Inflammatory macrophage treated with lipopolysaccharide for 1 hour (primary cell): ENCODE results near the gene MACC1.
"Not testable (repeated sequence)": the region's sequence is repeated elsewhere in the genome, so short reads cannot be mapped to it uniquely, and the experiment has no call there.

Experiments
- DNase-seq, 2 donors: peaks; one replicate each; pipeline ENCODE4 v3.0.0-alpha.2; 2020 to 2022

The MACC1 gene

DNA sequence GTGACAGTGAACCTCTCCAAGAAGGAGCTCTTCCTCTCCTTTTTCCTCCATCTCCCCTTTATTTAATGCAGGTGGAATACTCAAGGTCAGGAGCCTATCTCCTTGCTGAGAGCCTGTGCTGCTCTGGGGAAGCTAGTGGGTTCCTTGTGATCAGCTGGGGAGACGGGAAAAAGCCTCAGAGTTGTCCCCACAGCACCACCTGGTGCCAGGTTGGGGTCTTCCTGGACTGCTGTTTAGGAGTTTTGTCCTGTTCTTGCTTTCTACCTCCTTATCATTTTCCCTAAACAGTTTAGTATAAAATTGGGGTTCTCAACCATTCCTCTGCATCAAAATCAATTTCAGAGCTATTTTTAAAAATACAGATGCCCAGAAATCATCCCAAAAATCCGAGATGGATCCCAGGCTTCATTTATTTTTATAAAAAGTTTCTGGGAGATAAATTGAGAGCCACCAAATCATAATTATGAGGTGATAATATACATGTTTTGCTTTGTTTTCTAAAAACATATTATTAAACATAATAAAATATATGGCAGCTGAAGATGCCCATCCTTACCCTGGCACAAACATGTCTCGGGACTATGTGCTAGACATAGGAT is 44.3 kb downstream of the MACC1 start:
- peak; percentile 48 to 59 for DNase-seq

DNA sequence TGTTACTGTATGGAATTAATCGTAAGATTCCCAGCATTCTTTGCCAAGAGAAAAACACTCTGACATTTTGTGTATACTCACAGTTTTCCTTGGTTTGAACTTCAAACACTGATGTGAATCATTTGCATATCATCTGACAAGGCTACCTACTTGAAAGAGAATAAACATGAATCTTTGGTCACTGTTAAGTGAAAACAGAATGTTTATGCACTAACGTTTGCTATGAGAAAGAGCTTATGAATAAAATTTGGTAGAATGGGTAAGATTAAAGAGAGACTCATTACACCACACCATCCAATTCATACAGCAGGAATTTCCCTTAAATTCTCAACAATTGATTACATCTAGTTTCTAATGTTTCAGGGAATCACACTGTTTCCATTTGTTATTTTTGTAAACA is 46.6 kb downstream of the MACC1 start:
- no peak for DNase-seq

DNA sequence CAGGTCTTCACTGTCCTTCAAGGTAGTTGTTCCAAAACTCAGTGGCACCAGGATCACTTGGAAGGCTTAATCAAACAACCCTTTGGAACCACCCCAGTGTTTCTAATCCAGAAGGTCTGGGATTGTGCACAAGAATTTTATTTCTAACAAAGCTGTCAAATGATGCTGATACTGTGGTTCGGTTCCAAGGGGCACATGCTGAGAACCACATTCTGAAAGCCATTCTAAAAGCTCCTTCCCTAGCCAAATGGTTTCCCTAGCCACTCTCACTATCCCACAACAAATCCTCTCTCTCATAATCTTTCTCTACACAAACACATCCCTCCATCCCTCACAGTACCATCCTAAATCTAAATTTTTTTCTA is 52.1 kb downstream of the MACC1 start:
- DNase-seq, result no peak

DNA sequence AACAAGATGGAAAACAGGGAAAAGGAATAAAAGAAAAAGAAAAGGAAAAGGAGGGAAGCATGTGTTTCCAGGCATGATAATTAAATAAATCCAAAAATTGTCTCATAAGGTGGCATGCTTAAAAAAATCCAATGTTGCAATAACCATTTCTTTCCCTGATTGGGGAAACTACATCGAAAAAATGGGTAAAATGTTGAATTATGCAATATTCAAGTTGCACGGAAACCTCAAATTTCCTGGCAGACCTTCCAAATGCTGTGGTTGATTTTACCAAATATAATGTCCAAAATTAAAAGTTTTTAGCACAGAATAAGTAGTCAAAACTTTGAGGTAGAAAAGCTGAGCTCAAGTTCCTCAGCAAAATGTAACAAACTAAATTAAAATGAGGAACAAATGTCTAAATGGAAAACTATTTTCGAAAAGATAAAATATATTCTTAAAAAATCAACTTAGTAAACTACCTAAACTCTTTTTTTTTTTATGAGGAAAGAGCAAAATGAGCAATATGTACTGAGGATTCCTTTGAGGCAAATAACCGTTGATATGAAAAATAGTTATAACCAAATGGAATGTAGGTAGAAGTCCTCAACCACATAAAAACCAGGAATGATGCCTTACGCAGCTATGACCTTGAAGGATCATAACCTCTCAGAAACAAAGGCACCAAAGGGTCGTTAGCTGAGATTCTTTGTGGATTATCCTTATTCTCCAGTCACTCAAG is 52.6 kb downstream of the MACC1 start:
- DNase-seq, result peak; percentile 82 to 90

- peak; percentile 43 to 51 for DNase-seq
These were observed 54.5 kb downstream of the MACC1 start for GRCh38 chr7:20162665-20163064.

DNA sequence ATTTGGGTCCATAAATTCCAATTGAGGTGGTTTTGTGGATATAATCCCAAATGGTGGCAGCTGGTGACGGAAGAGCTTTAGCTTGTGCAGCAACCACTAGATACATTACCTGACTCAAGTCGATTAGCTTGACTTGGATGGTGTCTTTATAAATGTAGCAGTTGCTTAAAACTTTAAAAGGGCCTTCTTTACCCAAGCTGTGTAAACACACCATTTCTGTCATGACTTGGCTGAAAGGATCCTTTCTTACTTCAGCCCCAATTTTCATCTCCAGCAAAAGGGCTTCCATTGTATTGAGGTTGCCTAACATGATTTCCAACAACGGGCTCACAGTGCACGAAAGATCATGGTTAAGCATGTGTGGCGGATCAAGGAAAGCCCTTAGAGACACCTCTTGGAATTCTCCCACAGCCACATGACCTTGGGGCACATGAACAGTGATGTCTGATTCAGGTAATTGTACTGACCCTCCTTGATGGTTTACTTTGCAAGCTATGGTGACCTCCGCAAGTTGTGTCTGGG is 57.9 kb downstream of the MACC1 start:
- no peak for DNase-seq

DNA sequence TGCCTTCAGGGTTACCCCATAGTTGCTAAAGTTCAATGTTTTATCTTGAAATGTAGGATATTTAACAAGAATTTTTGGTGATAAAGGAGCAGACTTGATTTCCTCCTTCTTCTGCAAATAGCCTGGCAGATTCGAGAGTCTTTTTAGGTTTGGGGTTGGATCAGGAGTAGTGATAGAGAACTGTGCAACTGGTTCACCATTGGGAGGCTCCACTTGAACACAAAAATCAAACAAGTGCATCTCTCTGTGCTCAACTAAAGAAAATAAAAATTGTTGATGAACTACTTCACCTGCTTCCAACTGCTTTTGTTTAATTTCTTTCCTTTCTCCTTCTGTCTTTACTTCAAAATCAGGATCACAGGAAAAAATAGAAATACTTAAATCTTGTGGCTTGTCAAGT is 58.5 kb downstream of the MACC1 start:
- DNase-seq, result peak; percentile 26 to 35

DNA sequence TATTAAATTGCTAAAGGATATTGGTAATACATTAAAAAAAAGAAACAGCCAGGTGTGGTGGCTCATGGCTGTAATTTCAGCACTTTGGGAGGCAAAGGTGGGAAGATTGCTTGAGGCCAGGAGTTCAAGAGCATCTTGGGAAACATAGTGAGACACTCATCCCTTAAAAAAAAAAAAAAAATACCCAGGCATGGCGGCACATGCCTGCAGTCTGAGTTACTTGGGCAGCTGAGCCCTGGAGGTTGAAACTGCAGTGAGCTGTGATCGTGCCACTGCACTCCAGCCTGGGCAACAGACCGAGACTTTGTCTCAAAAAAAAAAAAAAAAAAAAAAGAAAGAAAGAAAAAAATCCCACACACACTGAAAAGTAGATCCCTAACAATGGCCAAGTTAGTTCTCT is 59.7 kb downstream of the MACC1 start:
- no peak for DNase-seq

DNA sequence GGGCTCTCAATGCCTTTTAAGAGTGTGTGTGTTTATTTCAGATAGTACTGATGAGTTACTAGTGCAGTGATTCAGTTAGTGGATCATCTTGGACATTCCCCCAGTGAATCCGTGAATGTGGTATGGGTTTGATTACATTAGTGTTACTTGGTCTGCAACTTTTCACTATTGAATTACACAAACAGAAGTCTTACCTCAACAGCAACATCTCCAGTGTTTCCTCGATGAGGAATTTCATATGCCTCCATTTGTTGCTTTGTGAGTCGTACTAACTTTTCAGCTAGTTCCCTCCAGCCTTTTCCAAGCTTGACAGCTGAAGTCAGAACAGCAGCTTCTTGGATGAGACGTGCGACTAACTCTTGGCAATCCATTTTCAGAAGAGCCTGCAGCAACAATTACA is 63.2 kb downstream of the MACC1 start:
- DNase-seq, result no peak

DNA sequence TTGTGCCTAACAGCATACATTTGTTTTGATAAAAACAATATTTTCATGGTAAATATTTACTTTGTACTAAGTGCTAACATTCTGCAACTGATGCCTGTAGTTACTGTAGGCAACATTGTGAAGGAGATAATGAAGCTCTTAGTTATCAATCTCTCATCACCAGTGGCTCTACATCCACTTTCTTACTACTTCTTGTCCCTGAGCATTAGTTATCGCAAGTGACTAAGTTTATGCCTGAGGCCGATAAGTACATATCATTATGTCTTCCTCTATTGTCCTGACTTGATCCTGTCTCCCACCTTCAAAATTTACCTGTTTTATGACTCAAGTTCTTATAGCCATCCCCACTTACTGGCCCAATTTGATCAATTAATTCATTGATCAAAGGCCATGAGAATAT is 63.6 kb downstream of the MACC1 start:
- no peak for DNase-seq

DNA sequence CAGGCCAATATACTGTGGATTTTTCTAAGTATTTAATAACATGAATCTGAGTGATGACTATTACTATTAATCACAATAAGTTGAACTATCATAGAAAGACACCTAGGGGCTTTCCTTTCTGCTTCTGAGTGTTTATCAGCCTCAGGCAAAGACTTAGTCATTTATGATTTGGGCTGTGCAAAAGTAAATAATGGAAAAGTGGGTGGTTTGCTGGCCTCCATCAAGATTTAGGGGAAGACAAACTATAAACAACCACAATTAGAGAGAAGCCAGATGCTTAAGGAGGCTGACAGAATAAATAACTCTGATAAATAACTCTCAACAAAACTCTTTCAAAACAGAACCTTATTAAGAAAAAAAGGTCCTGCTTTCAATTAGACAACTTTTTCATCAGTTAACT is 64.7 kb downstream of the MACC1 start:
- no peak for DNase-seq

DNA sequence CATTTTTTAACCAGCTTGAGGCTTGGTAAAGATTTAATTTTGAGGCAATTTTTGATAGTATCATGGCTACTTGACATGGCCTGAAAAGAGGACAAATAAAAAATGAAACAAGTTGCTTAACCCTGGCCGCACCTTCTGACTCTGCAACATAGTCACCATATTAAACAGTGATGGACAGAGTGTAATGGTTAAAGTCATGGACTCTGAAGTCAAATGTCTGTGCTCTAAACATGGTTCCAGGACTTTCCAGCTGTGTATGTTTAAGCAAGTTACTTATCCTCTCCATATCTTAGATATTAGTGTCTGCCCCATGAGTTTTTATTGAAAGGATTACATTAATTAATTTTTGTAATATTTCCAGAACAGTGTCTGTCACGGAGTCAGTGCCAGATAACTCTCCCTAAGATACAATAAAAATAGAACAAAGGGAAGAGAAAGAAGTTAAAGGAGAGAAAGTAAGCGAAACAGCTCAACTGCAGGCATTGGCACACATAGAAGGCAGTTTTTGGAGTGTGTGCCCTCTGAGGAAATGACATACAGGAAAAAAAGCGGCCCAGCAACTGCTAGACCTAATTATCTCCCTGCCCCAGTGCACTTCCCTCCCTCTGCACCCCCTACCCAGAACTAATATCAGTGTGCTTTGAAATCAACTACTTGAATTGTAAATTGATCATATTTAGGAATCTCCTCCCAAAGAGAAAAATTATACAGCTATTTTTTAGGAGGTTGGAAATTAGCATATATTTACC is 65.3 kb downstream of the MACC1 start:
- DNase-seq, result no peak

DNA sequence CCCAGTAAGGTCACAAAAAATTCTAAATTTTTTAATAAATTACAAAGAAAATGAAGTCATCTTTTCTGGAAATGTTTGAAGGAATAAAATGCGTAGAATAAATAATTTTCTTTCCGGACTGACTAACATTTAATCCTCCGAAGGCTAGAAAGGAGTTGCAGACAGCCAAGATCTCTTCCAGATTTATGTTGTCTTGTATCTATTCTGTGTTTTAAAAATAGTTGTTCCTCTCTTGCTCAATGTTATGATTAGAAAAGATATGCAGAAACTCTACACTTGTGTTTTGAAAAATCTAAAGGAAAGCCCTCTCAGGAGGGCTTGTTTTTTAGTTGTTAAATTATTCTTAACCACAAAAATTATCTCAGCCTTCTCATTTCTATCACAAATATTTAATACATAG is 70.7 kb downstream of the MACC1 start:
- no peak for DNase-seq

DNA sequence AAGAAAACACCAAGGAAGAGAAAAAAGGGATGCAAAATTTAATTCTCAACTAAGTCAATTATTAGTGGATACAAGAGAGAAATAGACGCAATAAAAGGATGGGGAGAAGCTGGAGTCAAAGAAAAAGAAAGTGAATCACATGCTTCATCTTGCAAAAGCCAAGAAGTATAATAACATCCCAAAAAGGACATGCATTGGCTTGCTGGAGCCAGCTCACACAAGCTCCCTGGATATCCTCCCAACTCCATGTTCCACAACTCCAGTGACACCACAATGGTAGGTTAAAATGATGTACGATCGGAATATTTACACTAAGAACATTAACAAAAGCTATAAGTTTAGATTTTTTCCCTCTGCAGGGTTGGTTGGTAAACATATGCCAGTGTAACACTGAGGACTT is 72.4 kb downstream of the MACC1 start:
- DNase-seq, result no peak

DNA sequence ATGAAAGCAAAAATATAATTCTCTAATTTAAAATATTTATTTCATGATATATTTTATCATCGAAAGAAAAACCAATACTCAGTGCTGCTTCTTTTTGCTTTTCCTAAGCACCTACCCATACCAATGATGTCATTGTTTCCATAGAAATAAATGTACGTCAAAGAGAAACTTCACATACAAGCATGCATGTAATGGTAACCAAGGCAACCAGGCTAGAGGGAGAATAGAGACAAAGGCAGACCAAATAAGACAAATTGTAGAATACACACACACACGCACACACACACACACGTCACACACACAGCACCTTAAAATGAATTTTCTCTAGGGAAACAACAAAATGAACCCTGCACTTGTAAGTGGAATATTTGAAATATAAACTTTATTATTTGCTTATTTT is 75.5 kb downstream of the MACC1 start:
- no peak for DNase-seq

- no peak for DNase-seq
These were observed 76.2 kb downstream of the MACC1 start for GRCh38 chr7:20141002-20141345.

DNA sequence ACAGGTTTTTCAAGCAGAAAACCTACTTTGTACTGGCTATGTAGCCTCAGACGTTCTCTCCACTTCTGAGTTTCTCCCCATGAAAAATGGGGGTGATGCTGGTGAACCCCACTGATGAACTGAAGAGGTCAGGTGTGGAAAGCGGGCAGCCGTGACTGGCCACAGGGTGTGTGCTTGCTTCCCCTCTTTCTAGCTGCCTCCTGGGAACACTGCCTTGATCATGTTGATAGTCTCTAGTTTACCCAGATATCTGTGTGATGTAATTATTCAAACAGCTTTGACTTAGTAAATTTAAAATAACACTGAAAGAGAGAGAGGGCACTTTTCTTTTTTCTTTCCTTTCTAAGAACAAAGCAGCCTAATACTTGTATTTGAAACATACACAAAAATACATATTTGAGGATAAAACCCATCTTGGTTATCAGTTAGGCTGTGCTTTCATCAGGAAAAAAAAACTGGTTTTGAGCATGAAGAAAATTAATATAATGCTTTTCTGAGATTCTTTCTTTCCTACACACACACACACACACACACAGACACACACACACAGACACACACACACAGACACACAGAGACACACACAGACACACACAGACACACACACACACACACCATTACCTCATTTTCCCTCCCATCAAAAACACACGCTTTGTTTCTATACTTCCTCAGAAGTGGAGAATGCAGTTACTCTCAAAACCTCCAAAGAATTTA is 76.7 kb downstream of the MACC1 start:
- DNase-seq, result no peak

GRCh38 chr7:20136647-20137046 is 80.5 kb downstream of the MACC1 start:
- DNase-seq, result no peak

GRCh38 chr7:20133803-20134202 is 83.4 kb downstream of the MACC1 start:
- no peak for DNase-seq

DNA sequence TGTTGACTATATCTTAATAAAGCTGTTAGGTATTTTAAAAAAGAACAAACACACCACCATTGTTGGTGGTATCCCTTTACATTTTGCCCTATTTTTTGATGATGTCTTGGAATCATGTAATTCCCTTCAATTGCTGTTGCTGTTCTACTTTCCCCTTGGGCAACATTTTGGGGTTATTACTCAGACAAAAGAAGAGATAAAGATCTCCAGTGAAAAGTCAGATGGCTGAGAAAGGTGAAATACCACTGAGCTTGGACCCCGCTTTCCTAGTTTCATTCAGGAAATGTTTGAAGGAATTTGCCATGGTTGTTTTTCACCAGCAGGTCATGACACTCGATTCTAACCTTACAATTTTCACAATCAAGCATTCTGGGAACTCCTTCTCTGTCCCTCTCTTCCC is 84.6 kb downstream of the MACC1 start:
- no peak for DNase-seq

- DNase-seq, result no peak
These were observed 85.4 kb downstream of the MACC1 start for GRCh38 chr7:20131776-20132175.

DNA sequence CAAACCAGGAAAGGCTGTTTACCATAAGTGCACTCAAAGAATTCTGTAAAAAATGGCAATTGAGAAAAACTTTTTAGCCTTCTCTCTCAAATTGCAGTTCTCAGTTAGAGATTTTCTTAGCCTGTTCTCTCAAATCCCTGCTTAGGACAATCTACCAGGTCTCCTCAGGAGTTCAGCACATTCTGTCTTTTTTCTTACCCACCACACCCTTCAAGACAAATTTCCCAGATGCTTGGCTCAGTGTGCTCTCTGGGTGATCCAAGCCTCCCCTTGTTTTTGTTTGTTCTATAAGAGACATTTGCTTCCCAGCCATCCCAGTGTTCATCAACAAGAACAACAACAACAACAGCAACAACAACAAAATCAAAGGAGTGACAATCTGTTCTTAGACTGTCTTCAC is 87.3 kb downstream of the MACC1 start:
- DNase-seq, result no peak

DNA sequence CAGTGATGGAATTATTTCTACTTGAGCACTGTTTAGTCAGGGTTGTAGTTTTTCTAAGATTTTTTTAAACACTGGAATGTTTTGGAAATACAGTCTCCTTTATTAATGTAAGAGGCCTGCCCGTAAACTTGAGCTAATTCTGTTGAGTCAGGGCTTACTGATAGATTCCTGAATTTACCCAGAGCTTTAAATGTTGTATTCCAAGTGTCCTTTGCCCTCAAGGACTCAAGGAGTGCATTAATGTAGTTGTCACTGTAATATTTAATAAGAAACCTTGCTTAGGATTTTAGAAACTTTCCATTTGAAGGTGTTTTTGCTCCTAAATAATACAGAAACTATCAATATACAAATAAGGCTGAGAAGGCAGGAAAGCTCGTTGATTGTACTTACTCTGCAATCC is 89.2 kb downstream of the MACC1 start:
- DNase-seq, result no peak

GRCh38 chr7:20126060-20126459 is 91.1 kb downstream of the MACC1 start:
- not testable (repeated sequence) for DNase-seq
